ENCODE data around the gene GCNT3. TPM values are rescaled to one million over a fixed set of nuclear protein-coding genes. Genes with fewer than 3 reads are reported as not detected.
"Not testable (repeated sequence)": the region's sequence is repeated elsewhere in the genome, so short reads cannot be mapped to it uniquely, and the experiment has no call there.

Gene GCNT3
- total and polyA plus RNA-seq, 9 donors, result 0.50 to 4.1 (median 0.72) TPM; not detected in 2

DNA sequence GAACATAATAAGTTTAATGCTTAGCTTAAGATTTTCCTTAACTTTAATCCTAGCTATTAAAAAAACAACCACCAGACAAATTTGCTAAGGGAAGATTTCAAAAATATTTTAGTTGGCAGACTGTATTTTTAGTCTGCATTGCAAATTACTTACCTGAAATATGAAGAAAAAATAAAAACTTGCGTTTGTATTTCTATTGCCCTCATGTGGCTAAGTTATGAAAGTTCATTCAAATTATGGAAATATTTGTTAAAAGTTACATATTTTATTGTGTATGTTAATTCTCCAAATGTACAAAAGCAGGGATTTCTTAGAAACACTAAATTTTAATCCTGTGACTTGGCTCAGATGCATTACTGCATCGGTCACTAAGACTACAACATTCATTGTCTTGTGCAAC lies 30.8 kb downstream of the GCNT3 start:
- intact Hi-C loops (cut with DNase I), result no loop called here
- 21 to 52% (median 38%) methylated on average over 2 of the region's 2 CpGs for WGBS, 3 donors

DNA sequence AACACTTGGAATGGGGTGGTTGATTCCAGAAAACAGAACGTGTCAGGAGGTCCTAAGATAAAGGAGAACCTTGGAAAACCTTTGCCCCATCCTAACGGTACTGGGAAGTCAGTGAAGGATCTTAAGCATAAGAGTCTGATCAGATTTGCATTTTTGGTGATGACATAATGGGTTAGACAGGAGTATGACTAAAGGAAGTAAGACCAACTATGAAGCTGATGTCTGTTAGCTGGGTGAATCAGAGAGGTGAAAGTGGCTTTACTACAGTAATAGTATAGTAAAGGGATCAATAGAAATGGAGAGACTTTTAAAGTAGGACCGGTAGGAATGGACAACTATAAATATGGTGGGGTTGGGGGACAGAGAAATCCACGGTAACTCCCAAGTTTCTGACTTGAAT lies 33.2 kb downstream of the GCNT3 start:
- no peaks in the 10 kb centered on the region for H3K4me1 ChIP-seq (ENCODE audit: insufficient read depth)
- no peaks in the 10 kb centered on the region for H3K9me3 ChIP-seq
- H3K4me3 ChIP-seq, result no peak overlapping the region
- intact Hi-C loops (cut with DNase I), result no loop called here
- H3K36me3 ChIP-seq, result no peaks in the 10 kb centered on the region
- no peak overlapping the region for H3K27ac ChIP-seq
- TF ChIP-seq EP300 (IDR thresholded peaks at IDR 0.05) (no peak), POLR2A (IDR thresholded peaks at IDR 0.05) (no peak)
- TF ChIP-seq, protein P1, sequence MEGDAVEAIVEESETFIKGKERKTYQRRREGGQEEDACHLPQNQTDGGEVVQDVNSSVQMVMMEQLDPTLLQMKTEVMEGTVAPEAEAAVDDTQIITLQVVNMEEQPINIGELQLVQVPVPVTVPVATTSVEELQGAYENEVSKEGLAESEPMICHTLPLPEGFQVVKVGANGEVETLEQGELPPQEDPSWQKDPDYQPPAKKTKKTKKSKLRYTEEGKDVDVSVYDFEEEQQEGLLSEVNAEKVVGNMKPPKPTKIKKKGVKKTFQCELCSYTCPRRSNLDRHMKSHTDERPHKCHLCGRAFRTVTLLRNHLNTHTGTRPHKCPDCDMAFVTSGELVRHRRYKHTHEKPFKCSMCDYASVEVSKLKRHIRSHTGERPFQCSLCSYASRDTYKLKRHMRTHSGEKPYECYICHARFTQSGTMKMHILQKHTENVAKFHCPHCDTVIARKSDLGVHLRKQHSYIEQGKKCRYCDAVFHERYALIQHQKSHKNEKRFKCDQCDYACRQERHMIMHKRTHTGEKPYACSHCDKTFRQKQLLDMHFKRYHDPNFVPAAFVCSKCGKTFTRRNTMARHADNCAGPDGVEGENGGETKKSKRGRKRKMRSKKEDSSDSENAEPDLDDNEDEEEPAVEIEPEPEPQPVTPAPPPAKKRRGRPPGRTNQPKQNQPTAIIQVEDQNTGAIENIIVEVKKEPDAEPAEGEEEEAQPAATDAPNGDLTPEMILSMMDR (IDR thresholded peaks at IDR 0.05), result no peak
- H3K27me3 ChIP-seq, result no peaks in the 10 kb centered on the region
- 73 to 83% (median 77%) methylated on average over 4 of the region's 4 CpGs for WGBS, 3 donors
- DNase-seq, result no peak

More for the DNA sequence above, 30.8 kb downstream of the GCNT3 start:
- Histone ChIP-seq H3K4me1 (ENCODE audit: insufficient read depth) (no peaks in the 10 kb centered on the region), H3K36me3 (no peaks in the 10 kb centered on the region), H3K27ac (no peak overlapping the region), H3K27me3 (no peaks in the 10 kb centered on the region), H3K4me3 (no peak overlapping the region), H3K9me3 (no peaks in the 10 kb centered on the region)
- no peak for DNase-seq
- TF ChIP-seq POLR2A (IDR thresholded peaks at IDR 0.05), result no peak
- TF ChIP-seq EP300 (IDR thresholded peaks at IDR 0.05), result no peak
- TF ChIP-seq, protein P1 (IDR thresholded peaks at IDR 0.05), result no peak

DNA sequence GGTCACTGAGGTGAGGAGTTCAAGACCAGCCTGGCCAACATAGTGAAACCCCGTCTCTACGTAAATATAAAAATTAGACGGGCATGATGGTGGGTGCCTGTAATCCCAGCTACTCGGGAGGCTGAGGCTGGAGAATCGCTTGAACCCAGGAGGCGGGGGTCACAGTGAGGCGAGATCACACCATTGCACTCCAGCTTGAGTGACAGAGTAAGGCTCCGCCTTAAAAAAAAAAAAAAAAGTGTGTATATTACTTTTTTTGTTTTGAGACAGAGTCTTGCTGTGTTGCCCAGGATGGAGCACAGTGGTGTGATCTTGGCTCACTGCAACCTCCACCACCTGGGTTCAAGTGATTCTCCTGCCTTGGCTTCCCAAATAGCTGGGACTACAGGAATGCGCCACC lies 34.2 kb downstream of the GCNT3 start:
- 94 to 96% (median 96%) methylated on average over 9 of the region's 9 CpGs for WGBS, 3 donors
- H3K4me1 ChIP-seq (ENCODE audit: insufficient read depth); H3K27me3 ChIP-seq; H3K4me3 ChIP-seq; H3K9me3 ChIP-seq; H3K27ac ChIP-seq; intact Hi-C loops (cut with DNase I); H3K36me3 ChIP-seq; DNase-seq: not testable (repeated sequence)

DNA sequence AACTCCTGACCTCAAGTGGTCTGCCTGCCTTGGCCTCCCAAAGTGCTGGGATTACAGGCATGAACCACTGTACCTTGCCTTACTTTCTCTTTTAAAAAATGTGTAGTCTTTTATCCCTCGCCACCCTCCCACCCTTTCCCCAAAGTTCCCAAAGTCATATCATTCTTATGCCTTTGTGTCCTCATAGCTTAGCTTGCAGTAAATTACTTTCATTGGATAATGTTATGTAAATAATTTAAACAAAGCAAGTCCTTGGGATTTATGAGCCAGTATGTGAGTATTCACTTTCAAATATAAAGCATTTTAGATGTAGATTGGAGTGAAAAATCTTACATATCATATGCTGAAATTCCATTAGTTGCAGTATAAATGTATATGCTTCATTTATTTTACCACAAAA lies 34.7 kb downstream of the GCNT3 start:
- Histone ChIP-seq H3K27ac (no peak overlapping the region), H3K36me3 (no peaks in the 10 kb centered on the region), H3K4me3 (no peak overlapping the region), H3K9me3 (no peaks in the 10 kb centered on the region), H3K27me3 (no peaks in the 10 kb centered on the region), H3K4me1 (ENCODE audit: insufficient read depth) (no peaks in the 10 kb centered on the region)
- DNase-seq, result no peak
- intact Hi-C loops (cut with DNase I), result no loop called here
- 93 to 98% (median 98%) methylated on average over 1 of the region's 1 CpG for WGBS, 3 donors
- TF ChIP-seq, protein P1 (IDR thresholded peaks at IDR 0.05), result no peak
- TF ChIP-seq POLR2A (IDR thresholded peaks at IDR 0.05), result no peak
- no peak for TF ChIP-seq EP300 (IDR thresholded peaks at IDR 0.05)

DNA sequence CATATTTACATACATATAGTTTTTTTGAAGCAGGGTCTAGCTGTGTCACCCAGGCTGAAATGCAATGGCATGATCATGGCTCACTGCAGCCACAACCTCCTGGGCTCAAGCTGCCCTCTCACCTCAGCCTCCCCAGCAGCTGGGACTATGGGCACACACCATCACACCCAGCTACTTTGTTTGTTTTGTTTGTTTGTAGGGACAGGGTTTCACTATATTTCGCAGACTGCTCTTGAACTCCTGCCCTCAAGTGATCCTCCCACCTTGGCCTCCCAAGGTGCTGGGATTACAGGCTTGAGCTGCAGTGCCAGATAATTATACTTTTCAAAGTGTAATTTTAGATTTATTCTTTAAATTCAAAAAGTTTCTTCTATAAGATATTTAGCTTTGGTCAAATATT lies 35.5 kb downstream of the GCNT3 start:
- no peak overlapping the region for H3K27ac ChIP-seq
- 74 to 82% (median 76%) methylated on average over 1 of the region's 1 CpG for WGBS, 3 donors
- H3K36me3 ChIP-seq, result no peaks in the 10 kb centered on the region

More for the DNA sequence above, 35.5 kb downstream of the GCNT3 start:
- intact Hi-C loops (cut with DNase I), result no loop called here
- no peak for TF ChIP-seq EP300 (IDR thresholded peaks at IDR 0.05)
- no peak for TF ChIP-seq POLR2A (IDR thresholded peaks at IDR 0.05)
- TF ChIP-seq, protein P1 (IDR thresholded peaks at IDR 0.05), result no peak
- Histone ChIP-seq H3K27me3 (no peaks in the 10 kb centered on the region), H3K4me3 (no peak overlapping the region), H3K4me1 (ENCODE audit: insufficient read depth) (no peaks in the 10 kb centered on the region), H3K9me3 (no peaks in the 10 kb centered on the region)
- DNase-seq, result no peak

Measured in ovary (tissue), 9 donors.